Measurements from ENCODE around the gene TSPYL6. TPM values are rescaled to one million over a fixed set of nuclear protein-coding genes. Genes with fewer than 3 reads are reported as not detected.

The TSPYL6 gene
- total and polyA plus RNA-seq, 2 of the 8 experiments (the other 6 are each of a cell fraction or from before 2014, with no cell fraction given) = not detected

DNA sequence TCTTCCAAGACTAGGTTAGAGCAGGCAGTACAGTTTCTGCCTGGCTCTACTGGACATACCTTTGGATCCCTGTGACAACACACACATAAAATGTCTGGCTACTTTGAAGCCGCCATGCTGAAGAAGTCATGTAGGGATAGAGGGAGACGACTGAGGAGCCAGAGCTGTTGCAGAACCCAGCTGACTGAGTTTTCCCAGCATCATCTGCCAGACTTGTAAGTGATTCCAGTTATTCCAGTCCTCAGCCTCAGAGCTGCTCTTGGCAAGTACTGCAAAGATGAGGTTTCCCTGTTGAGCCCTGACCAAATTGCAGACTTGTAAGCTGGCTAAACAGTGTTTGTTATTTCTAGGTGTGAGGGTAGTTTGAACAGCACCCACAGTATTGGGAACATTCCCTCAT is 31.5 kb upstream of the TSPYL6 start:
- Histone ChIP-seq H3K79me2 (ENCODE audit: control insufficient read depth in 1 of 2, insufficient read depth in 2 of 2, low read length in 2 of 2) (no peaks in the 10 kb centered on the region), H3K79me1 (ENCODE audit: low read depth, low read length) (no peaks in the 10 kb centered on the region), H3K4ac (replicated peaks; ENCODE audit: insufficient read length, low read depth, low read length) (no peak overlapping the region), H4K5ac (ENCODE audit: insufficient read length, low read depth, low read length) (no peak overlapping the region), H3K27me3 (replicated peaks in 1 of 4; ENCODE audit: control insufficient read depth in 3 of 4, extremely low read depth in 1 of 4, insufficient read depth in 3 of 4, low read length in 3 of 4) (peaks cover 10 to 28% (median 24%) of the 10 kb centered on the region in 4 experiments), H2BK5ac (ENCODE audit: low read depth, low read length) (no peak overlapping the region), H4K91ac (replicated peaks; ENCODE audit: insufficient read length, low read length) (no peak overlapping the region), H2BK120ac (replicated peaks; ENCODE audit: low read depth, low read length) (no peak overlapping the region), H3K4me1 (replicated peaks in 1 of 4; ENCODE audit: control insufficient read depth in 3 of 4, insufficient read depth in 4 of 4, low read length in 3 of 4) (peaks cover 0 to 3% (median 1%) of the 10 kb centered on the region in 4 experiments; a peak in 2 of 7 replicates), H2BK20ac (ENCODE audit: low read length) (no peak overlapping the region), H2BK12ac (ENCODE audit: low read depth, low read length) (no peak overlapping the region), H2AFZ (ENCODE audit: low read length) (no peak overlapping the region), H4K8ac (ENCODE audit: extremely low read depth, insufficient read depth, low read length) (no peak overlapping the region), H3K9me3 (ENCODE audit: insufficient read depth in 2 of 2, low read depth in 1 of 2, low read length in 1 of 2) (no peaks in the 10 kb centered on the region), H3K36me3 (ENCODE audit: control insufficient read depth in 2 of 4, insufficient read depth in 4 of 4, low read length in 3 of 4) (no peaks in the 10 kb centered on the region), H3K4me2 (ENCODE audit: insufficient read depth in 1 of 2, low read depth in 2 of 2, low read length in 2 of 2) (no peak overlapping the region), H3K23me2 (ENCODE audit: low read depth, low read length) (no peaks in the 10 kb centered on the region), H3K4me3 (ENCODE audit: extremely low read depth in 1 of 4, insufficient read depth in 2 of 4, low read depth in 3 of 4, low read length in 4 of 4) (no peak overlapping the region), H3K27ac (ENCODE audit: low read depth, low read length) (no peak overlapping the region), H3K56ac (replicated peaks; ENCODE audit: insufficient read length, low read depth, low read length) (no peak overlapping the region), H3K14ac (ENCODE audit: insufficient read length) (no peak overlapping the region), H3K18ac (ENCODE audit: extremely low read depth, low read length) (no peak overlapping the region), H3K9ac (replicated peaks in 1 of 4; ENCODE audit: extremely low read depth in 1 of 4, low read depth in 3 of 4, low read length in 3 of 4) (no peak overlapping the region), H2AK5ac (ENCODE audit: low read depth, low read length) (no peak overlapping the region), H4K20me1 (replicated peaks in 1 of 2; ENCODE audit: control insufficient read depth in 1 of 2, insufficient read depth in 2 of 2, low read length in 2 of 2) (no peaks in the 10 kb centered on the region), H2BK15ac (ENCODE audit: low read length) (no peak overlapping the region), H3K23ac (ENCODE audit: insufficient read length) (no peak overlapping the region)
- 81% methylated on average over 2 of the region's 2 CpGs; no CpG with 5 or more reads in 1 of the 2 experiments for WGBS, 2 experiments (ENCODE audit: extremely low coverage in 1 of 2, insufficient coverage in 1 of 2, insufficient read length in 1 of 2, insufficient replicate concordance in 2 of 2, low coverage in 1 of 2, low lambda C conversion rate in 2 of 2, missing lambda C conversion rate in 1 of 2)
- no peak for FAIRE-seq
- POLR2A ChIA-PET (ENCODE audit: partially characterized antibody) = no interaction called here
- CTCF ChIA-PET (ENCODE audit: partially characterized antibody) = interaction anchor here (1.1 kb wide), 1 partner anchor 33 kb away, joined by 3 read pairs; no protein-coding TSS in a partner anchor
- no peak for TF ChIP-seq FOSL1 (IDR thresholded peaks at IDR 0.05; ENCODE audit: insufficient read depth, low read depth, low read length)
- no peak for TF ChIP-seq BRCA1 (IDR thresholded peaks at IDR 0.05; ENCODE audit: low read depth, low read length)
- no peak for TF ChIP-seq NANOG (IDR thresholded peaks at IDR 0.05; ENCODE audit: insufficient read depth, low read depth, low read length, poor library complexity, severe bottlenecking)
- TF ChIP-seq PHF8 (conservative IDR thresholded peaks at IDR 0.05; ENCODE audit: low read depth, low read length) = no peak
- no peak for TF ChIP-seq CHD1 (IDR thresholded peaks at IDR 0.05; ENCODE audit: low read depth, low read length)
- TF ChIP-seq SIRT6 (IDR thresholded peaks at IDR 0.05; ENCODE audit: low read length) = no peak
- TF ChIP-seq POLR2A (IDR thresholded peaks at IDR 0.05; ENCODE audit: control extremely low read depth in 1 of 2, low read depth in 2 of 2, low read length in 2 of 2) = no peak
- TF ChIP-seq SIN3A (conservative IDR thresholded peaks at IDR 0.05 in 1 of 2, IDR thresholded peaks at IDR 0.05 in 1 of 2; ENCODE audit: low read depth in 1 of 2, low read length in 2 of 2) = no peak
- no peak for TF ChIP-seq CHD2 (IDR thresholded peaks at IDR 0.05; ENCODE audit: low read length)
- TF ChIP-seq, protein P1, sequence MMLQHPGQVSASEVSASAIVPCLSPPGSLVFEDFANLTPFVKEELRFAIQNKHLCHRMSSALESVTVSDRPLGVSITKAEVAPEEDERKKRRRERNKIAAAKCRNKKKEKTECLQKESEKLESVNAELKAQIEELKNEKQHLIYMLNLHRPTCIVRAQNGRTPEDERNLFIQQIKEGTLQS (IDR thresholded peaks at IDR 0.05; ENCODE audit: insufficient read depth, low read depth, low read length) = no peak
- no peak for TF ChIP-seq EZH2 (IDR thresholded peaks at IDR 0.05; ENCODE audit: low read depth, low read length, severe bottlenecking)
- no peak for DNase-seq (ENCODE audit: low read depth in 1 of 2, low spot score in 2 of 2)

Measured in H1 (cell line).